ENCODE data around the gene NAPSA.

The NAPSA gene

DNA sequence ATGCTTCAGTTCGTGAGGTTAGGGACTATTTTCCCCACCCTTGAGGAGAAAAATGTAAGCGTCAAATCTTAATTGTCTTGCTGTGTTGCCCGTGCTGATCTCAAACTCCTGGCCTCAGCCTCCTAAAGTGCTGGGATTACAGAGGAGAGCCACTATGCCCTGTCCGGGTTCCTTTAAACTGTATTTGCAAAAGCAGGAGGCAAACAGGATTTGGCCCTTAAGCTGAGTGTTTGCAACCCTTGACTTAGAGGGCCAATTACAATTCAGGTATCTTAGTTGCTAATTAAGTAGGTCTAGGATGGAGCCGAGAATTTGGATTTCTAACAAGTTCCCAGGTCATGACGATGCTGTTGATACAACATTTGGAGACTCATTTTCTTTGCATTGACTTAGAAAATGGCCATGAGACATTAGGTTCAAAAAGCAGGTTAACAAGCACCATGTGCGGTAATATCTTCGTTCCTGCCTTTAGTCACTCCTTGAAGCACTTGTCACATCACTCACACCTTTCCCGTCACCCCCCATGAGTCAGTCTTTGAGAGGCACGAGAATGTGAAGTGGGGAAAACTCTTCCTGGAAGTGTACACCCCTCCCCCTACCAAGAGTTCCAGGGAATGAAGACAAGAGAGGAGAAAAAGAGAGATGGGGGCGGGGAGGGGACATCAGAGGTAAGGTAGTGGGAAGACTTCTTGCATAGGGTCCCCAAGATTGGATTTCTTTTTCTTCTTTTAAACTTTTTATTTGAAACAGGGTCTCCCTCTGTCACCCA lies 2.6 kb downstream of the NAPSA start:
- TF ChIP-seq, protein P1, sequence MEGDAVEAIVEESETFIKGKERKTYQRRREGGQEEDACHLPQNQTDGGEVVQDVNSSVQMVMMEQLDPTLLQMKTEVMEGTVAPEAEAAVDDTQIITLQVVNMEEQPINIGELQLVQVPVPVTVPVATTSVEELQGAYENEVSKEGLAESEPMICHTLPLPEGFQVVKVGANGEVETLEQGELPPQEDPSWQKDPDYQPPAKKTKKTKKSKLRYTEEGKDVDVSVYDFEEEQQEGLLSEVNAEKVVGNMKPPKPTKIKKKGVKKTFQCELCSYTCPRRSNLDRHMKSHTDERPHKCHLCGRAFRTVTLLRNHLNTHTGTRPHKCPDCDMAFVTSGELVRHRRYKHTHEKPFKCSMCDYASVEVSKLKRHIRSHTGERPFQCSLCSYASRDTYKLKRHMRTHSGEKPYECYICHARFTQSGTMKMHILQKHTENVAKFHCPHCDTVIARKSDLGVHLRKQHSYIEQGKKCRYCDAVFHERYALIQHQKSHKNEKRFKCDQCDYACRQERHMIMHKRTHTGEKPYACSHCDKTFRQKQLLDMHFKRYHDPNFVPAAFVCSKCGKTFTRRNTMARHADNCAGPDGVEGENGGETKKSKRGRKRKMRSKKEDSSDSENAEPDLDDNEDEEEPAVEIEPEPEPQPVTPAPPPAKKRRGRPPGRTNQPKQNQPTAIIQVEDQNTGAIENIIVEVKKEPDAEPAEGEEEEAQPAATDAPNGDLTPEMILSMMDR (IDR thresholded peaks at IDR 0.05; ENCODE audit: low read depth, low read length), result no peak
- DNase-seq (ENCODE audit: extremely low read depth, low read depth), result no peak

DNA sequence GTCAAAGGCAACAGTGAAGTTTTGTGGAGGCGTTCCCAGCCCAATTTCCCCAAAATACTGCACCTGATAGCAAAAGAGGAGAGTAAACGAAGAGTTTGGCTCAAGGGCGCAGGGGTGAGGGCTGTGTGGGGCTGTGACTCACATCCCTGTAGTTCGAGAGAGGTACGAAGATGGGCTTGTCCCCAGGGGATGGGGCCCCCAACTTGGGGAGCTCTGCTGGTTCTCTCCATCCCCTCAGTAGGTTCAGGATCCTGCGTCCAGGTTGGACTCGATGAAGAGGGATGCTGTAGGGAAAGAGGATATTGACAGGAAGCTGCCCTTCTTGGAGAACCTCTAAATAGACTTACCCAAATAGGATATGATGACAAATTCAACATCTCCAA lies 3.4 kb downstream of the NAPSA start:
- no peak for DNase-seq (ENCODE audit: extremely low read depth, low read depth)

DNA sequence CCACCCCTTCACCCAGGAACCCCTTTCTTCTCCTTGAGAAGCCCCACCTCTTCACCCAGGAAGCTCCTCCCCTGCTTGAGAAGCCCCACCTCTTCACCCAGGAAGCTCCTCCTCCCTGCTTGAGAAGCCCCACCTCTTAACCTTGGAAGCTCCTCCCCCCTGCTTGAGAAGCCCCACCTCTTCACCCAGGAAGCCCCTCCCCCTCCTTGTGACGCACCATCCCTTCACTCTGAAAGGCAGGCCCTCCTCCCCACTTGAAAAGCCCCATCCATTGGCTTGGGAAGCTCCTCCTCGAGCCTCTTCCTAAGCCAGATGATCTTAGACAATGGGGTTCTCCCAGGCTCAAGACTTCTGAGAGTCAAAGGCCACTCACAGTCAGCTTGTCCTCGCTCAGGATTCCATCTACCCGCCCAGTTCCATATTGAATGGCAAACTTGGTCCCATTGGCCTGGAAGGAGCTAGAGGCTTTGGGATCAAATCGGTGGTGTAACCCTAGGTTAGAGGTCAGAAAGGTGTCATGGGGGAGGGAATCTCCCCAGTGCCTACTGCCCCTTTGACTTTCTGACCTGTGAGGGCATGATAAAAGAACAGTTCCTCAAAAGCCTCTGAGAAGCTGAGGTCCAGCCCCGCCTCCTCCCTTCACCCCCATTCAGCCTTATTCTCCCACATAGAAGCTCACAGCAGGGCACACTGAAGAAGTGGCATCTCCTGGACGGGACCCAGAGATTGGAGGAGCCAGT lies 4.0 kb downstream of the NAPSA start:
- TF ChIP-seq, protein P1 (IDR thresholded peaks at IDR 0.05; ENCODE audit: low read depth, low read length), result no peak
- DNase-seq (ENCODE audit: extremely low read depth, low read depth), result no peak

More for the DNA sequence above, 3.4 kb downstream of the NAPSA start:
- TF ChIP-seq, protein P1 (IDR thresholded peaks at IDR 0.05; ENCODE audit: low read depth, low read length), result no peak

DNA sequence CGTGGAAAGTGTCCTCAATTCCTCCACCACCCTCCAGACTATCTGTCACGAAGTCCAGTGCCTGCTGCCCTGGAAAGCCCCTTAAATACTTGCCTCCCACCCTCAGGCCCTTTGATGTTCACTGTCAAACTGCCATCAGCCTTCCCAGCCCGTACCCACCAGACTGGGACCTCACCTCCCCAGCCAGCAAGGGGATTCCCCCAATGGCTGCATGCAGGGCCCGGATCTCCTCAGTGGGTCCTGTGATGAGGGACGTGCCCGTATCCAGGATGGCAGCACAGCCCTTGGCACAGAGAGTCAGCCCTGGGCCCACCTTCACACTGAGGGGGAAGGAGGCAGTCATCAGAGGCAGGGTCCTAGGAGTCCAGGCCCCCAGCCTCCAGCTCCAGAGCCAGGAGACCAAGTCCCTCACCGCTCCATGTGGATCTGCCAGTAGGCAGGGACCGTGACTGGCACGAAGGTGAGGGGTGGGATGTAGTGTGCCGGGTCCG lies 6.1 kb downstream of the NAPSA start:
- no peak for DNase-seq (ENCODE audit: extremely low read depth, low read depth)
- TF ChIP-seq, protein P1 (IDR thresholded peaks at IDR 0.05; ENCODE audit: low read depth, low read length), result no peak

DNA sequence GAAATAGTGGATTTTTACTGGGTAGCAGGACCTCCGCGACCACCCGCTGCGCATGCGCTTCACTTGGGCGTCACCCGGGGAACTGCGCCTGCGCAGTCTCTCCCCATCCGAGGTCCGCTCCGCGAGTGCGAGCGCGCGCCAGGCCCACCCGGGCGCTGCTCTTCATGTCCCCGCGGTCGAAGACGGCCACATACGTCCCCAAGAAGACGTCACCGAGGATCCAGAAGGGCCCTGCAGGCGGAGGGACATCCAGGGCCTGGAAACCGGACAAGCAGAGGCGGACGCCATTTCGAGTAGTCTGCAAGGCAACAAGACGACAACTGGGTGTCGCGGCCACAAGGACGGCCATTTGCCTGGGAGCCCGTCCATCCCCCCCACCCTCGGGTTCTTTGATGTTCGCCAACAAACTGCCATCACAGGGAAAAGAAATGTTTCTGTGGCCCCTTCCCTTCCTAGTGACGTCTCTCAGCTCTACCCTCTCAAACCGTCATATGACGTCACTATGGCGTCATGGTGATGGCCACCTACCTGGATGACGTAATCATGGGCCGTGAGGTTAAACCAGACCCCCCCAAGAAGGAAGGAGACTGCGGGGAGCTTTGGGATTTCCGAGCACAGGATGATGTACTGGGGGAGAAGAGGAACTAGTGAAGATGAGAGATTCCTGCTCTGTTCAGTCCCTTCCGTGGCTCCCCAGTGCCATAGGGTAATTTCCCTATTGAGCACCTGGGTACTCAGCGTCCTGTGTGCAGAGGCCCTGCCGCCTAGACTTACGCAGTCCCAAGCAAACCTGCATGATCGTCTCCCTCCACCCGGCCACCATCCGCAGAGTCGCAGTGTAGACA lies 6.7 kb downstream of the NAPSA start:
- TF ChIP-seq, protein P1 (IDR thresholded peaks at IDR 0.05; ENCODE audit: low read depth, low read length), result no peak
- DNase-seq (ENCODE audit: extremely low read depth, low read depth), result no peak

DNA sequence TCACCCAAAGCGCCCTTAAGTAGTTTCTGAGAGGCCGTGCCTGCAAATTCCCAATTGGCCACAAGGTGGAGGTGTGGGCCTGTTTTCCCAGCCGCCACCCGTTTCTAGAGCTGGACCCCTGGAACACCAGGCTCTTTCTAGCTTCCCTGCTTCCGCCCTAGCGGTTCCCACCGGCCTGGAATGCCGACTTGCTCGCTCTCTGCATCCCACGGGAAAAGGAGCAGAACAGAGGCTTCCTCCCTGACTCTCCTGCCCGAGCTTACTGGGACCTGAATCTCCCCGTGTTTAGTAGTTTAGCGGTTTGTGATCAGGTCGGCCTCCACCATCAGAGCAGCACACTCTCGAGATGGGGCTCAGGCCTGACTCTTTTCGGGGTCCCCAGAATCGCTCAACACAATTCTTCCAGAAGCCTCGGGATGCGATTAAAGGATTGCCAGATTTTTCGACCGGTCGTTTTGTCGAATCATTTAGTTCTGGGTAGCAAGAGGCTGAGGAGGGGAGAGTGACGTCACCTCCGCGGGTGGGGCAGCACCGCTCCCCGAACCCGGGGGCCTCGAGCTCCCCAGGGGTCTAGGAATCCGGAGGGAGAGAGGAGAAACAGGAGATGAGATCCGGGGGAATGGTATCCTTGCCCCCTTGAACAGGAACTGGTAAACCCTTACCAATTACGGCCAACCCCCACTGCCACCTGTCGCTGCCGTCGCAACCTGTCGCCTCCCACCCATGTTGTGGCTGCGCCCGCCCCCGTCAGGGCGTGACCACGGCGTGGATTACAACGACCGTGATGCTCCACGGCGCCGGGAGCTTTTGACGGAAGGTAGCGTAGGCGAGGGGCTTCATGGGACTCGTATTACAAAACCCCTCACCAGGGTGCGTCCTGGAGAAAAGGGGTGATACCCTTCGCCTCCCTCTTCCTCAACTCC lies 8.0 kb downstream of the NAPSA start:
- TF ChIP-seq, protein P1 (IDR thresholded peaks at IDR 0.05; ENCODE audit: low read depth, low read length), result peak; percentile 86
- no peak for DNase-seq (ENCODE audit: extremely low read depth, low read depth)
